Heart left ventricle (tissue), 13 donors: ENCODE measurements around the gene SPTBN2.

ENCODE experiments used
- CTCF ChIP-seq, 12 donors: fragments of 200-600 bp; sonication (generic) in 4 of 12; IDR thresholded peaks; one replicate each; pipeline versions ENCODE4 v1.5.0 to v1.8.0; 2018 to 2022; ENCODE audit warnings: antibody characterized with exemption in 12 of 12, mild to moderate bottlenecking in 5 of 12
- POLR2A ChIP-seq, 2 donors: fragments of 450-650 bp; IDR thresholded peaks; one replicate each; pipeline ENCODE4 v1.6.1; 2017; ENCODE audit warnings: antibody characterized with exemption in 2 of 2, mild to moderate bottlenecking in 2 of 2, moderate library complexity in 2 of 2
- donor health status: ischemic (EF 13 %, LVEDD 7.1; RV severe dilation, severe dysfunction).
- donor health status: DM: no; HTN: yes; CAD: no.
- donor health status: DM: no; HTN: no; CAD: no.
- donor health status: ischemic (EF 25% LVEDD 6.9; RV normal size, moderate dysfunction).
- donor health status: ischemic (EF 25% LVEDD 5.7; RV mildly dilated, moderate dysfunction).
- donor health status: ischemic (EF 35%, LVEDD 5.7; RV mildly dilated, moderate dysfunction).
- donor health status: nonischemic (EF 11% LVEDD 7.7; RV severe dilation, severe dysfunction).
- donor health status: DM: yes; HTN: yes; CAD: no.
- donor health status: PGD.
- donor health status: ischemic (EF 29% LVEDD 5.4; RV normal size, mild dysfunction).
- donor health status: nonischemic (EF 23%, LVEDD 6.1; RV moderate dilation, normal function).

- TF ChIP-seq CTCF (IDR thresholded peaks at IDR 0.05) (no peak), POLR2A (IDR thresholded peaks at IDR 0.05) (no peak)
Measured at GRCh38 chr11:66653123-66653522, 75.9 kb downstream of the SPTBN2 start.
